Measurements from ENCODE around the gene ASPG. TPM values are rescaled to one million over a fixed set of nuclear protein-coding genes. Genes with fewer than 3 reads are reported as not detected.

ASPG gene
- polyA plus RNA-seq, 1 experiment = 0.12 TPM

DNA sequence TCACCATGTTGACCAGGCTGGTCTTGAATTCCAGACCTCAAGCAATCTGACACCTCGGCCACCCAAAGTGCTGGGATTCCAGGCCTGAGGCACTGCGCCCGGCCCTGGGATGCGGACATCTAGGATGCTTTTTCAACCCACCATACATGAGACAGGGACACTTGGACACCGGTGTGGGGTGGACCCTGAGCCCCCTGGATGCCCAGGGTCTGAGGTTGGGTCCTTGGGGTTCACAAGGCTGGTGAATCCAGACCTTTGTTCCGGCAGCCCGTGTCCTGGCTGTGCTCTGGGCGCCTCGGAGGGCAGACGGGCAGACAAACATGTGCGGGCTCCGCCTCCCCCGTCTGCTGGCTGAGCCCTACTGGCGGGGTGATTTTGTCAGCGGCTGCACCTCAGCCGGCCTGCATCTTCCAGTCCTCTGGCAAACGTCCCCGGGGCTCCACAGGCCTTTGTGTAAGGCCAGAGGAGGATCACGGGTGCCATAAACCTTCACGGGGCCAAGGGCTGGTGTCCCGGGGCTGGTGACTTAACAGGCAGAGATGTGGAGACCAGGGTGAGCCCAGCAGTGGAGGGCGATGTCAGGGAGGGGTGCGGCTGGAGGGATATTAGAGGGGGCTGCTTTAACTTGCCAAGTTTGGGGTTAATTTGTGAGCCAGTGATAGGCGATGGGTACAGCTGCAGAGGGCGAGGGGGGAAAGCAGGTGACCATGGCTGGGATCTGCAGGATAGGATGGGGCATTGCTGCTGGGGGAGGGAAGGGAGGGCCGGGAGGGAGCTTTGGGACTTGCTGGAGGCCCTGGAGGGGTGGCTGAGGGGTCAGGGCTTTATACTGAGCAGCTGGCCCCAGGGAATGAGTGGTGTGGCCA, 5.8 kb downstream of the ASPG start:
- CTCF ChIA-PET = interaction anchor here (3.8 kb wide), 1 partner anchor 14 kb away, joined by 31 read pairs; no protein-coding TSS in a partner anchor
- POLR2A ChIA-PET = no interaction called here

DNA sequence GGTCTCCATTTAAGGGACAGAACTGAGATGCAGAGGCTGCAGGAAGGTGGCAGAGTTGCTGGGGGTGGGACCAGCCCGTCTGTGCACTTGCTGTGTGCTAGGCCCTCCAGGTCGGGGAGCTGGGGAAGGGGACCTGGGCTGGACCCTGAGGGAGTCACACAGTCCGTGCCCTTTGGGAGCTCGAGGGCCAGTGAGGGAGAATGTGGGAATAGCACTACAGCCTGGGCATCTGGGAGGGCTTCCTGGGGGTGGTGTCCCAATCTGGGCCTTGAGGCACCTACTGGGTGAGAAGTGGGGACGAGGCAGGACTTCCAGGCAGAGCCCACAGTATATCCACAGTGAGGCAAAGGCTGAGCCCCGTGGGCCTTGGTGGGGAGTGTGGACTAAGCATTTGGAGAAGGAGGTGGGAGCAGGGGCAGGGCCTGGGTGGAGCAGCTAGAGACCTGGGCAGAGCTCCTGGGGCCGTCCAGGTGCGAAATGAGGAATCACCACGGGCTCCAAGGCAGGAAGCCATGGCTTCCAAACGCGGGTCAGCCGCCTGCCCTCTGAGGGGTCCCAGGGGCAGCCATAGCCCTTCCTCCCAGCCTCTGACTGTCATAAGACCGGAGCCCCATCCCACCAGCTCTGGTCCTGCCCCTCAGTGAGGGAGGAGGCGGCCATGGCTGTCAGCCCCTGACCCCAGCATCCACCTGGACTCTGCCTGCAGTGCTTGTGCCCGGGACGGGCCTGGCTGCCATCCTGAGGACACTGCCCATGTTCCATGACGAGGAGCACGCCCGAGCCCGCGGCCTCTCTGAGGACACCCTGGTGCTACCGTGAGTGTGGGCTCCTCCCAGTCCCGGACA, 6.6 kb downstream of the ASPG start:
- no peak overlapping the region for H3K4me3 ChIP-seq (ENCODE audit: low read depth, low read length)
- H3K27me3 ChIP-seq (ENCODE audit: control insufficient read depth, insufficient read depth, low read length) = no peaks in the 10 kb centered on the region
- ChIA-PET POLR2A (no interaction called here), CTCF (interaction anchor here (3.8 kb wide), 1 partner anchor 15 kb away, joined by 31 read pairs; no protein-coding TSS in a partner anchor)
- H3K36me3 ChIP-seq (ENCODE audit: control insufficient read depth, insufficient read depth, low read length) = no peaks in the 10 kb centered on the region
- no peak for DNase-seq (ENCODE audit: low read depth)
- TF ChIP-seq, protein P1, sequence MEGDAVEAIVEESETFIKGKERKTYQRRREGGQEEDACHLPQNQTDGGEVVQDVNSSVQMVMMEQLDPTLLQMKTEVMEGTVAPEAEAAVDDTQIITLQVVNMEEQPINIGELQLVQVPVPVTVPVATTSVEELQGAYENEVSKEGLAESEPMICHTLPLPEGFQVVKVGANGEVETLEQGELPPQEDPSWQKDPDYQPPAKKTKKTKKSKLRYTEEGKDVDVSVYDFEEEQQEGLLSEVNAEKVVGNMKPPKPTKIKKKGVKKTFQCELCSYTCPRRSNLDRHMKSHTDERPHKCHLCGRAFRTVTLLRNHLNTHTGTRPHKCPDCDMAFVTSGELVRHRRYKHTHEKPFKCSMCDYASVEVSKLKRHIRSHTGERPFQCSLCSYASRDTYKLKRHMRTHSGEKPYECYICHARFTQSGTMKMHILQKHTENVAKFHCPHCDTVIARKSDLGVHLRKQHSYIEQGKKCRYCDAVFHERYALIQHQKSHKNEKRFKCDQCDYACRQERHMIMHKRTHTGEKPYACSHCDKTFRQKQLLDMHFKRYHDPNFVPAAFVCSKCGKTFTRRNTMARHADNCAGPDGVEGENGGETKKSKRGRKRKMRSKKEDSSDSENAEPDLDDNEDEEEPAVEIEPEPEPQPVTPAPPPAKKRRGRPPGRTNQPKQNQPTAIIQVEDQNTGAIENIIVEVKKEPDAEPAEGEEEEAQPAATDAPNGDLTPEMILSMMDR (IDR thresholded peaks at IDR 0.05; ENCODE audit: insufficient read depth, low read depth, low read length) = no peak

More for the DNA sequence above, 5.8 kb downstream of the ASPG start:
- H3K4me3 ChIP-seq (ENCODE audit: low read depth, low read length) = no peak overlapping the region
- DNase-seq (ENCODE audit: low read depth) = no peak
- no peaks in the 10 kb centered on the region for H3K36me3 ChIP-seq (ENCODE audit: control insufficient read depth, insufficient read depth, low read length)
- TF ChIP-seq, protein P1 (IDR thresholded peaks at IDR 0.05; ENCODE audit: insufficient read depth, low read depth, low read length) = no peak
- no peaks in the 10 kb centered on the region for H3K27me3 ChIP-seq (ENCODE audit: control insufficient read depth, insufficient read depth, low read length)

DNA sequence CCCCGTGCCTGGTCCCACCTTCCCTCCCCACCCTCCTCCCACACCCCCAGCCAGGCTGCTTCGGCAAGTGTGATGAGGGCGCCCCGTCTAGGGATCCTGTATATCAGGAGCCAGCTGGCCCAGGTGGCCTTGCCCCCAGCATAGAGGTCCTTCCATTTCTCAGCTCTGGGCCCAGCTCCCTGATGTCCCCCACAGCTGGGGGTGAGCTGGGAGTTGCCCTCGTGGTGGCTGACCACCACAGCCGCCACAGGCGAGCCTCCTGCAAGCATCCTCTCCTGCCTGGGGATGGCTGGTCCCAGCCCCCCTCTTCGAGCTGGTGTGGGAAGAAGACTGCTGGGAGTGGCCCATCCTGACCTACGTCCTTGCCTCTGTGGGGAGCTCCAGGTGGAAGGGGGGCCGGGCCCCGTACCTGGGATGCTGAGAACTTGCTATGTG, 7.4 kb downstream of the ASPG start:
- H3K4me3 ChIP-seq (ENCODE audit: low read depth, low read length) = no peak overlapping the region
- POLR2A ChIA-PET = no interaction called here
- no peak for DNase-seq (ENCODE audit: low read depth)
- TF ChIP-seq, protein P1 (IDR thresholded peaks at IDR 0.05; ENCODE audit: insufficient read depth, low read depth, low read length) = no peak
- H3K27me3 ChIP-seq (ENCODE audit: control insufficient read depth, insufficient read depth, low read length) = no peaks in the 10 kb centered on the region
- H3K36me3 ChIP-seq (ENCODE audit: control insufficient read depth, insufficient read depth, low read length) = no peaks in the 10 kb centered on the region
- CTCF ChIA-PET = interaction anchor here (2.3 to 3.8 kb wide), 2 partner anchors 15 to 472 kb away, joined by 9 to 31 read pairs; no protein-coding TSS in a partner anchor

DNA sequence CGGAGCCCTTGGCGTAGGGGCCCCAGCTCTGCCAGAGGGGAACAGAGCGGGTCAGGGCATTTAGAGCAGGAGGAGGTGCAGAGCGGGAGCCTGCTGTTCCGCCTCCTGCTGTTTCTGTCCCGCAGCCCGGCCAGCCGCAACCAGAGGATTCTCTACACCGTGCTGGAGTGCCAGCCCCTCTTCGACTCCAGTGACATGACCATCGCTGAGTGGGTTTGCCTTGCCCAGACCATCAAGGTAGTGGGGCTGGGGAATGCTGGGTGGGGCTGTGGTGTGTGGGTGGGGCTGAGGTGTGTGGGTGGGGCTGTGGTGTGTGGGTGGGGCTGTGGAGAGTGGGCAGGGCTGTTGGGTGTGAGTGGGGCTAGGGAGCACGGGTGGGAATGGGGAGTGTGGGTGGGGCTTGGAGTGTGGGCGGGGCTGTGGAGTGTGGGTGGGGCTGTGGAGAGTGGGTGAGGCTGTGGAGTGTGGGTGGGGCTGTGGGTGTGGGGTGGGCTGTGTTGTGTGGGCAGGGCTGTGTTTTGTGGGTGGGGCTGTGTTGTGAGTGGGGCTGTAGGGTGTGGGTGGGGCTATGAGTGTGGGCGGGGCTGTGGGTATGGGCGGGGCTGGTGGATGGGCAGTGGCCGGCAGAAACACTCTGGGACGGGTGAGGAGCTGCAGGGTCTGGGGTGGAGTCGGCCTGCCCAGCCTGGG, 8.0 kb downstream of the ASPG start:
- TF ChIP-seq, protein P1 (IDR thresholded peaks at IDR 0.05; ENCODE audit: insufficient read depth, low read depth, low read length) = no peak
- H3K36me3 ChIP-seq (ENCODE audit: control insufficient read depth, insufficient read depth, low read length) = no peaks in the 10 kb centered on the region
- no peak for DNase-seq (ENCODE audit: low read depth)
- no peaks in the 10 kb centered on the region for H3K27me3 ChIP-seq (ENCODE audit: control insufficient read depth, insufficient read depth, low read length)
- no peak overlapping the region for H3K4me3 ChIP-seq (ENCODE audit: low read depth, low read length)
- CTCF ChIA-PET = interaction anchor here (0.6 to 3.8 kb wide), 7 partner anchors 11 to 547 kb away, joined by 3 to 31 read pairs (median 4); no protein-coding TSS in a partner anchor
- POLR2A ChIA-PET = no interaction called here
